ENCODE results near the gene WDR73. TPM values are rescaled to one million over a fixed set of nuclear protein-coding genes. Genes with fewer than 3 reads are reported as not detected.
A peak's percentile ranks its signal among the peaks of the same experiment; 100 is the strongest.

Gene WDR73
- total RNA-seq, 1 experiment from 2014 or later = 29.5 TPM

DNA sequence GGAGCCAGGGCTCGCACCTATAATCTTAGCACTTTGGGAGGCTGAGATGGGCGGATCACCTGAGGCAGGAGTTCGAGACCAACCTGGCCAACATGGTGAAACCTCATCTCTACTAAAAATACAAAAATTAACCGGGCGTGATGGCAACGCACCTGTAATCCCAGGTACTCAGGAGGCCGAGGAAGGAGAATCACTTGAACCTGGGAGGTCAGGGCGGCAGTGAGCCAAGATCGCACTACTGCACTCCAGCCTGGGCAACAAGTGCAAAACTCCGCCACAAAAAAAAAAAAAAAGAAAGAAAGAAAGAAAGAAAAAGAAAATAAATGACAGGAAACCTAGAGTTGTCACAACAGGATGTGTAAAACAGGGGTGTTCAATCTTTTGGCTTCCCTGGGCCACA, 6.9 kb upstream of the WDR73 start:
- Histone ChIP-seq H3F3A (ENCODE audit: insufficient read depth, low read depth) (peaks cover 56% of the 10 kb centered on the region; the same call in 1 of the 2 replicates), H3K9me2 (ENCODE audit: insufficient read depth) (no peaks in the 10 kb centered on the region), H3K4me2 (no peak overlapping the region), H3K27me3 (ENCODE audit: insufficient read depth, low read depth) (no peaks in the 10 kb centered on the region), H3K36me3 (ENCODE audit: low read depth) (0 out of 2 replicates have a peak, but pooled peaks cover 3% of the 10 kb centered on the region), H3K9me3 (ENCODE audit: insufficient read depth, low read depth) (no peaks in the 10 kb centered on the region), H3K4me1 (replicated peaks; ENCODE audit: insufficient read depth) (peaks cover 21% of the 10 kb centered on the region), H3K79me2 (ENCODE audit: low read depth) (0 out of 2 replicates have a peak, but pooled peaks cover 3% of the 10 kb centered on the region), H3K4me3 (no peak overlapping the region), H4K20me1 (ENCODE audit: insufficient read depth) (no peaks in the 10 kb centered on the region), H3K27ac (no peak overlapping the region), H2AFZ (no peak overlapping the region)
- ChIA-PET POLR2A (ENCODE audit: unreplicated experiment) (interaction anchor here (0.7 kb wide), 1 partner anchor 10 kb away, joined by 6 read pairs; no protein-coding TSS in a partner anchor), CTCF (no interaction called here)
- BruUV-seq (replicated peaks) = no TSS peak
- intact Hi-C loops (cut with micrococcal nuclease; ENCODE audit: unreplicated experiment) = no loop called here
- TF ChIP-seq, protein P1, sequence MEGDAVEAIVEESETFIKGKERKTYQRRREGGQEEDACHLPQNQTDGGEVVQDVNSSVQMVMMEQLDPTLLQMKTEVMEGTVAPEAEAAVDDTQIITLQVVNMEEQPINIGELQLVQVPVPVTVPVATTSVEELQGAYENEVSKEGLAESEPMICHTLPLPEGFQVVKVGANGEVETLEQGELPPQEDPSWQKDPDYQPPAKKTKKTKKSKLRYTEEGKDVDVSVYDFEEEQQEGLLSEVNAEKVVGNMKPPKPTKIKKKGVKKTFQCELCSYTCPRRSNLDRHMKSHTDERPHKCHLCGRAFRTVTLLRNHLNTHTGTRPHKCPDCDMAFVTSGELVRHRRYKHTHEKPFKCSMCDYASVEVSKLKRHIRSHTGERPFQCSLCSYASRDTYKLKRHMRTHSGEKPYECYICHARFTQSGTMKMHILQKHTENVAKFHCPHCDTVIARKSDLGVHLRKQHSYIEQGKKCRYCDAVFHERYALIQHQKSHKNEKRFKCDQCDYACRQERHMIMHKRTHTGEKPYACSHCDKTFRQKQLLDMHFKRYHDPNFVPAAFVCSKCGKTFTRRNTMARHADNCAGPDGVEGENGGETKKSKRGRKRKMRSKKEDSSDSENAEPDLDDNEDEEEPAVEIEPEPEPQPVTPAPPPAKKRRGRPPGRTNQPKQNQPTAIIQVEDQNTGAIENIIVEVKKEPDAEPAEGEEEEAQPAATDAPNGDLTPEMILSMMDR (conservative IDR thresholded peaks at IDR 0.05) = no peak
- no peak for TF ChIP-seq EZH2 (IDR thresholded peaks at IDR 0.05; ENCODE audit: low read depth)
- DNase-seq = no peak

DNA sequence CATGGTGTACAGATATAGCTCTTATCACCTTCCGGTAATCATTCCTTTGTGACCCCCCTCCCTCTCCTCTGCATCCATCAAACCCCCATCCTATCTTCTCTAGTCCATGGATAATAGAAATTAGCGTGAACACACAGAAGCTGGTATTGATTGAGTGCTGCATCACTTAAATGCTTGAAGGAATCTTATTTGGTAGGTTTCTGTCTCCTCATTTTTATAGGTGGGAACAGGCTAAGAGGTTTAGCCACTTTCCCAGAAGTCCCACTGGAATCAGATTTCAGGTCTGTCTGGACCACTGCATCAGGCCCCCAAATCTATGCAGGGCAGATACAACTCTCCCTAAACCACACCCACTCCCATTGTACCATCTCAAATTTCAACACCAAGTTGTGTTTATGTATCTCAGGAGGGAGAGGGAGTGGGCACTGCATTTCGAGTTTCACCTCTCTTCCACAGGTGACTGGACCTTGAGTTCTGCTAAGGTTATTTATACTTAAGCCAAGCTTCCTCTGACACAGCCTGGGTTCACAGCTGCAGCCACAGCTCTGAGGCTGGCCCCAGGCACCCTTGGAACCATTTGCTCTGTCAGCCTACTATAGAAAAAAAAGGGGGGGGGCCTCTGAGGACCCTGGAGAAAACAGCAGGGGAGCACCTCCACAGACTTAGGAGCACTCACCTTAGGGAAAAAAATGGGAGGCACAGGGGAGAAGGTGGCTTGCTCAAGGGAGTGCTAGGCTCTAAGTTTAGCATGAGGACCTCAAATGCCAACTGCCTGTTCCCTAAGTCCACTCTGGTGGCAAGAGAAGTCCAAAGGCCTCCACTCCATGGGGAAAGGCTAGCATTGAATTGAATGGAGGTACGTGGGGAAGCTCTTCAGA, 6.1 kb upstream of the WDR73 start:
- ChIA-PET CTCF (interaction anchor here (0.6 kb wide), 1 partner anchor 57 kb away, joined by 10 read pairs; no protein-coding TSS in a partner anchor), POLR2A (ENCODE audit: unreplicated experiment) (interaction anchor here (0.7 kb wide), 1 partner anchor 9 kb away, joined by 6 read pairs; no protein-coding TSS in a partner anchor)
- Histone ChIP-seq H3F3A (ENCODE audit: insufficient read depth, low read depth) (peaks cover 59% of the 10 kb centered on the region; the same call in 1 of the 2 replicates), H2AFZ (no peak overlapping the region), H4K20me1 (ENCODE audit: insufficient read depth) (no peaks in the 10 kb centered on the region), H3K4me3 (no peak overlapping the region), H3K79me2 (ENCODE audit: low read depth) (0 out of 2 replicates have a peak, but pooled peaks cover 3% of the 10 kb centered on the region), H3K4me2 (no peak overlapping the region), H3K27ac (no peak overlapping the region), H3K4me1 (replicated peaks; ENCODE audit: insufficient read depth) (peaks cover 21% of the 10 kb centered on the region), H3K27me3 (ENCODE audit: insufficient read depth, low read depth) (no peaks in the 10 kb centered on the region), H3K36me3 (ENCODE audit: low read depth) (no peaks in the 10 kb centered on the region), H3K9me3 (ENCODE audit: insufficient read depth, low read depth) (no peaks in the 10 kb centered on the region), H3K9me2 (ENCODE audit: insufficient read depth) (no peaks in the 10 kb centered on the region)
- intact Hi-C loops (cut with micrococcal nuclease; ENCODE audit: unreplicated experiment) = loop anchor here (5.0 to 10.0 kb wide), 2 partner anchors 87 to 125 kb away; partner anchors contain the start of gene ZNF592
- TF ChIP-seq, protein P1 (conservative IDR thresholded peaks at IDR 0.05) = no peak
- TF ChIP-seq EZH2 (IDR thresholded peaks at IDR 0.05; ENCODE audit: low read depth) = no peak
- BruUV-seq (replicated peaks) = no TSS peak
- no peak for DNase-seq

DNA sequence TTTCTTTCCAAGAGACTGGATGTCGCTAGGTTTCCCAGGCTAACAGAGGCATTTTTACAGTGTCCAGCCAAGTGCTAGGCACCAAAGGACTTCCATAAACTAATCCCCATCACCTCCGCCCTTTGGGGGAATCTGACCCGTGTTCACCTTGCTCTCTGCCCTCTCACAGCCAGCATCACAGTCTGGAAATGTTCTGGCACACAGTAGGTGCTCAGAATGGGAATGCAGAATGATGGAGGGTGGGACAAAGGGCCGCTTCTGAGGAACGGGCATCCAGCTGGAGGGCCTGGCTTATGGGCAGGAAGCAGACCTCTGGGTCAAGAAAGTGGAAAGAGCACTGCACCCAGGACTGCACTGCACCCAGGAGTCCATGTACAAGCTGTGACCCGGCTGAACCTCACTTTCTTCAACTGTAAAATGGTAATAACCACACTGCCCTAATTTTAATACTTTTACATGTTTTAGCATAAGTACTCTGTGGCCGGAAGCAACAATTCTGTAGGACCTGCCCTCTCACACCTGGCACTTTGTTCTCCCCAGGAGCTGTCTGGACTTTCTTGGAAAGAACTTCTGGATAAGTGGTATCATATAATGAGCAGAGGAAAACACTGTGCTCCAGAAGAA, 4.8 kb upstream of the WDR73 start:
- BruUV-seq (replicated peaks) = TSS peak; percentile 18
- Histone ChIP-seq H3K4me1 (replicated peaks; ENCODE audit: insufficient read depth) (peaks cover 21% of the 10 kb centered on the region), H3K79me2 (ENCODE audit: low read depth) (peaks cover 4% of the 10 kb centered on the region), H4K20me1 (ENCODE audit: insufficient read depth) (no peaks in the 10 kb centered on the region), H3F3A (ENCODE audit: insufficient read depth, low read depth) (peaks cover 63% of the 10 kb centered on the region; the same call in 1 of the 2 replicates), H3K9me3 (ENCODE audit: insufficient read depth, low read depth) (no peaks in the 10 kb centered on the region), H3K27ac (peak overlapping the region; percentile 83), H3K9me2 (ENCODE audit: insufficient read depth) (no peaks in the 10 kb centered on the region), H3K4me2 (peak overlapping the region; percentile 77), H3K4me3 (peak overlapping the region; percentile 70; the same call in 1 of the 2 replicates), H3K36me3 (ENCODE audit: low read depth) (no peaks in the 10 kb centered on the region), H2AFZ (peak overlapping the region; percentile 86), H3K27me3 (ENCODE audit: insufficient read depth, low read depth) (no peaks in the 10 kb centered on the region)
- TF ChIP-seq EZH2 (IDR thresholded peaks at IDR 0.05; ENCODE audit: low read depth) = no peak
- TF ChIP-seq, protein P1 (conservative IDR thresholded peaks at IDR 0.05) = no peak
- POLR2A ChIA-PET (ENCODE audit: unreplicated experiment) = no interaction called here
- CTCF ChIA-PET = interaction anchor here (0.6 to 0.7 kb wide), 2 partner anchors 77 to 742 kb away, joined by 4 to 9 read pairs; no protein-coding TSS in a partner anchor
- intact Hi-C loops (cut with micrococcal nuclease; ENCODE audit: unreplicated experiment) = loop anchor here (5.0 to 10.0 kb wide), 2 partner anchors 88 to 126 kb away; partner anchors contain the start of gene ZNF592
- no peak for DNase-seq
